H9 (cell line): Measurements from ENCODE around the gene SEMA4D. TPM values are rescaled to one million over a fixed set of nuclear protein-coding genes. Genes with fewer than 3 reads are reported as not detected.

Experiments
- DNase-seq: peaks from one replicate; pipeline ENCODE4 v3.0.0-alpha.2; 2017
- H2AFZ ChIP-seq: one replicate; pipeline ENCODE4 v1.6.1; 2013; ENCODE audit warnings: mild to moderate bottlenecking, low read length, control low read depth, moderate library complexity
- H2AK5ac ChIP-seq: 2 replicates; pipeline ENCODE4 v1.6.1; 2013; ENCODE audit warnings: low read length, control low read depth, mixed read lengths; ENCODE audit not compliant: insufficient read length
- H2BK120ac ChIP-seq: one replicate; pipeline ENCODE4 v1.6.1; 2013; ENCODE audit warnings: low read depth, mild to moderate bottlenecking, low read length, control low read depth, inconsistent platforms; ENCODE audit not compliant: poor library complexity, severe bottlenecking
- H2BK12ac ChIP-seq: 2 replicates; pipeline ENCODE4 v1.6.1; 2013; ENCODE audit warnings: low read length, control low read depth, mixed read lengths, low read depth; ENCODE audit not compliant: insufficient read length
- H2BK15ac ChIP-seq: 2 replicates; pipeline ENCODE4 v1.6.1; 2013; ENCODE audit warnings: low read depth, low read length, control low read depth
- H2BK20ac ChIP-seq: one replicate; pipeline ENCODE4 v1.6.1; 2013; ENCODE audit warnings: low read depth, mild to moderate bottlenecking, low read length, control low read depth, inconsistent platforms; ENCODE audit not compliant: poor library complexity, severe bottlenecking
- H2BK5ac ChIP-seq: 2 replicates; pipeline ENCODE4 v1.6.1; 2013; ENCODE audit warnings: low read length, control low read depth, mixed read lengths; ENCODE audit not compliant: insufficient read length
- H3K14ac ChIP-seq: 2 replicates; pipeline ENCODE4 v1.6.1; 2013; ENCODE audit warnings: low read length, control low read depth; ENCODE audit not compliant: insufficient read depth
- H3K18ac ChIP-seq: 2 replicates; pipeline ENCODE4 v1.6.1; 2013; ENCODE audit warnings: low read depth, mild to moderate bottlenecking, mixed read lengths, low read length, control low read depth; ENCODE audit not compliant: insufficient read length
- H3K23ac ChIP-seq: 2 replicates; pipeline ENCODE4 v1.6.1; 2013; ENCODE audit warnings: low read length, control low read depth, mixed read lengths, low read depth; ENCODE audit not compliant: insufficient read length
- H3K23me2 ChIP-seq: 2 replicates; pipeline ENCODE4 v1.6.1; 2013; ENCODE audit warnings: low read depth, mild to moderate bottlenecking, mixed read lengths, low read length, control low read depth; ENCODE audit not compliant: insufficient read length, poor library complexity, severe bottlenecking
- H3K27ac ChIP-seq: 2 replicates; pipeline ENCODE4 v1.5.1; 2013; ENCODE audit warnings: low read length, control low read depth, mixed read lengths, low read depth; ENCODE audit not compliant: insufficient read length
- H3K27me3 ChIP-seq: 2 replicates; pipeline ENCODE4 v1.6.1; 2013; ENCODE audit warnings: low read length, control low read depth, inconsistent platforms; ENCODE audit not compliant: insufficient read depth
- H3K4ac ChIP-seq: 2 replicates; pipeline ENCODE4 v1.6.1; 2013; ENCODE audit warnings: low read depth, mild to moderate bottlenecking, control low read depth, inconsistent platforms, low read length, moderate library complexity
- H3K4me1 ChIP-seq: 2 replicates; pipeline ENCODE4 v1.6.1; 2013; ENCODE audit warnings: low read length, control low read depth, inconsistent platforms; ENCODE audit not compliant: insufficient read depth
- H3K4me2 ChIP-seq: 2 replicates; pipeline ENCODE4 v1.6.1; 2013; ENCODE audit warnings: low read length, control low read depth, mixed read lengths; ENCODE audit not compliant: insufficient read length, insufficient read depth
- H3K56ac ChIP-seq: 2 replicates; pipeline ENCODE4 v1.6.1; 2013; ENCODE audit warnings: low read depth, mild to moderate bottlenecking, mixed read lengths, low read length, control low read depth; ENCODE audit not compliant: insufficient read length
- H3K79me1 ChIP-seq: 2 replicates; pipeline ENCODE4 v1.6.1; 2013; ENCODE audit warnings: low read depth, mild to moderate bottlenecking, moderate library complexity, low read length, control low read depth, inconsistent platforms; ENCODE audit not compliant: insufficient read depth, poor library complexity, severe bottlenecking
- H3K79me2 ChIP-seq: 2 replicates; pipeline ENCODE4 v1.6.1; 2013; ENCODE audit warnings: low read length, control low read depth, inconsistent platforms; ENCODE audit not compliant: insufficient read depth
- H3K9ac ChIP-seq: 2 replicates; pipeline ENCODE4 v1.6.1; 2013; ENCODE audit warnings: low read length, control low read depth, mixed read lengths; ENCODE audit not compliant: insufficient read length; ENCODE audit errors: extremely low read depth
- H3K9me3 ChIP-seq: one replicate; pipeline ENCODE4 v1.6.1; 2013; ENCODE audit warnings: low read depth, low read length, inconsistent platforms; ENCODE audit not compliant: control insufficient read depth
- H3T11ph ChIP-seq: one replicate; pipeline ENCODE4 v1.6.1; 2013; ENCODE audit warnings: mild to moderate bottlenecking, low read length, control low read depth, inconsistent platforms
- H4K20me1 ChIP-seq: one replicate; pipeline ENCODE4 v1.6.1; 2013; ENCODE audit not compliant: control insufficient read depth, insufficient read length, insufficient read depth
- H4K5ac ChIP-seq: 2 replicates; pipeline ENCODE4 v1.6.1; 2013; ENCODE audit warnings: low read depth, mild to moderate bottlenecking, mixed read lengths, low read length, control low read depth; ENCODE audit not compliant: insufficient read length
- H4K8ac ChIP-seq: replicated peaks from 2 replicates; pipeline ENCODE4 v1.6.1; 2013; ENCODE audit warnings: low read length, control low read depth, mixed read lengths, low read depth; ENCODE audit not compliant: insufficient read length
- H4K91ac ChIP-seq: 2 replicates; pipeline ENCODE4 v1.6.1; 2013; ENCODE audit warnings: low read depth, mild to moderate bottlenecking, moderate library complexity, mixed read lengths, low read length, control low read depth; ENCODE audit not compliant: insufficient read length
- H3K27ac Mint-ChIP-seq, 3 experiments: 2 replicates in 2 of 3; 3 replicates in 1 of 3; pipeline ENCODE4 v1.8.0; 2020 to 2021; ENCODE audit warnings: mixed read lengths in 3 of 3, mild to moderate bottlenecking in 1 of 3, moderate library complexity in 1 of 3
- H3K27me3 Mint-ChIP-seq: 2 replicates; pipeline ENCODE4 v1.8.0; 2021; ENCODE audit warnings: low read depth, mild to moderate bottlenecking, moderate library complexity, mixed read lengths
- H3K36me3 Mint-ChIP-seq, 3 experiments: 2 replicates in 2 of 3; 3 replicates in 1 of 3; pipeline ENCODE4 v1.8.0; 2020 to 2021; ENCODE audit warnings: low read depth in 3 of 3, mixed read lengths in 3 of 3; ENCODE audit not compliant: insufficient read depth in 1 of 3
- H3K4me1 Mint-ChIP-seq, 2 experiments: 2 replicates each; pipeline ENCODE4 v1.8.0; 2020; ENCODE audit warnings: mixed read lengths in 2 of 2
- H3K4me3 Mint-ChIP-seq, 2 experiments: 2 replicates in 1 of 2; 3 replicates in 1 of 2; pipeline ENCODE4 v1.8.0; 2020 to 2021; ENCODE audit warnings: mild to moderate bottlenecking in 2 of 2, mixed read lengths in 2 of 2, moderate library complexity in 1 of 2
- H3K9me3 Mint-ChIP-seq, 2 experiments: 2 replicates in 1 of 2; 3 replicates in 1 of 2; pipeline ENCODE4 v1.8.0; 2020; ENCODE audit warnings: mild to moderate bottlenecking in 2 of 2, mixed read lengths in 2 of 2, moderate library complexity in 1 of 2
- CTCF ChIP-seq: fragments of 200-600 bp; sonication (generic); conservative IDR thresholded peaks from 3 replicates; pipeline ENCODE4 v1.8.0; 2021; ENCODE audit warnings: antibody characterized with exemption, mild to moderate bottlenecking
- WGBS: extraction: QIAGEN DNeasy Blood & Tissue Kit; methylation state at CpG from one replicate; pipeline ENCODE4 v1.1.7; 2013; ENCODE audit warnings: missing lambda C conversion rate, low lambda C conversion rate, mixed read lengths; ENCODE audit not compliant: insufficient read length; ENCODE audit errors: extremely low coverage; 5-methylcytosine and 5-hydroxymethylcytosine counted together
- total RNA-seq: library from RNA; stranded (reverse); gene quantifications from 2 replicates; pipeline ENCODE4 v1.2.1, GENCODE V29; 2021

The SEMA4D gene
- total RNA-seq, 1 experiment from 2014 or later: 47.2 TPM

GRCh38 chr9:89425921-89426383 lies 72.0 kb downstream of the SEMA4D start:
- H3K18ac ChIP-seq: no peak overlapping the region
- no peak overlapping the region for H3K23ac ChIP-seq
- TF ChIP-seq CTCF: no peak
- H4K8ac ChIP-seq: no peak overlapping the region
- H3K4ac ChIP-seq: no peak overlapping the region
- H4K5ac ChIP-seq: no peak overlapping the region
- H3K27me3 ChIP-seq: no peaks in the 10 kb centered on the region
- H3K9me3 Mint-ChIP-seq: peaks cover 0 to 11% of the 10 kb centered on the region in 2 experiments; a peak in 4 of 5 replicates
- H4K20me1 ChIP-seq: no peaks in the 10 kb centered on the region
- no peak overlapping the region for H2BK15ac ChIP-seq
- no peak overlapping the region for H4K91ac ChIP-seq
- H3K23me2 ChIP-seq: no peaks in the 10 kb centered on the region
- H3K79me2 ChIP-seq: peaks cover 4% of the 10 kb centered on the region; the same call in 1 of the 2 replicates
- H3K36me3 Mint-ChIP-seq: peaks cover 9 to 18% (median 10%) of the 10 kb centered on the region in 3 experiments; a peak in 6 of 7 replicates
- H3K56ac ChIP-seq: no peak overlapping the region
- no peak overlapping the region for H3K4me2 ChIP-seq
- H2BK12ac ChIP-seq: no peak overlapping the region
- no peak overlapping the region for H3K4me3 Mint-ChIP-seq
- H3K27ac Mint-ChIP-seq: peak overlapping the region in 1 of 3 experiments; percentile 88; a peak in 1 of 7 replicates
- DNase-seq: no peak
- H3K27ac ChIP-seq: no peak overlapping the region
- H3K9me3 ChIP-seq: no peaks in the 10 kb centered on the region
- H3K27me3 Mint-ChIP-seq: no peaks in the 10 kb centered on the region
- no peak overlapping the region for H3T11ph ChIP-seq
- H2BK120ac ChIP-seq: no peak overlapping the region
- H3K4me1 ChIP-seq: peaks cover 4% of the 10 kb centered on the region; the same call in 1 of the 2 replicates
- no peak overlapping the region for H2AK5ac ChIP-seq
- peaks cover 7% of the 10 kb centered on the region for H3K79me1 ChIP-seq
- H3K4me1 Mint-ChIP-seq: peaks cover 25 to 26% of the 10 kb centered on the region in 2 experiments
- H2BK20ac ChIP-seq: no peak overlapping the region
- 0 out of 2 replicates have a peak overlapping the region, but pooled peaks have one; percentile 34 for H3K14ac ChIP-seq
- WGBS: no CpG with 5 or more reads among the region's 7 CpGs
- H2BK5ac ChIP-seq: no peak overlapping the region
- no peak overlapping the region for H2AFZ ChIP-seq
- H3K9ac ChIP-seq: no peak overlapping the region
